ENCODE results near the gene GAN.

The GAN gene

GRCh38 chr16:81394416-81394815 lies 79.7 kb downstream of the GAN start:
- POLR2A ChIA-PET, result interaction anchor here (1.1 kb wide), 1 partner anchor 350 kb away, joined by 3 read pairs; no protein-coding TSS in a partner anchor

GRCh38 chr16:81394966-81395655 lies 80.3 kb downstream of the GAN start:
- H3K36me3 ChIP-seq (ENCODE audit: control insufficient read depth in 2 of 2, insufficient read depth in 1 of 2, low read length in 2 of 2), result peaks cover 0 to 13% of the 10 kb centered on the region in 2 experiments; a peak in 1 of 3 replicates
- POLR2A ChIA-PET, result interaction anchor here (1.1 kb wide), 1 partner anchor 349 kb away, joined by 3 read pairs; no protein-coding TSS in a partner anchor
- CTCF ChIA-PET, result interaction anchor here (1.0 to 1.1 kb wide), 2 partner anchors 8 to 10 kb away, joined by 3 read pairs; no protein-coding TSS in a partner anchor
- H3K4me3 ChIP-seq (ENCODE audit: low read depth, low read length), result no peak overlapping the region
- no peak overlapping the region for H3K27ac ChIP-seq (ENCODE audit: extremely low read depth, low read depth, low read length)
- TF ChIP-seq ZNF157 (tag by site-specific recombination; IDR thresholded peaks at IDR 0.05) (no peak), ZFP37 (tag by site-specific recombination; IDR thresholded peaks at IDR 0.05) (no peak), ZNF837 (tag by site-specific recombination; IDR thresholded peaks at IDR 0.05) (no peak), ZNF621 (tag by site-specific recombination; IDR thresholded peaks at IDR 0.05) (no peak), ZBTB21 (tag by site-specific recombination; IDR thresholded peaks at IDR 0.05) (no peak), ZBTB7A (tag by site-specific recombination; IDR thresholded peaks at IDR 0.05; ENCODE audit: low read depth) (no peak), ZNF544 (tag by site-specific recombination; IDR thresholded peaks at IDR 0.05) (no peak), ZXDB (tag by site-specific recombination; IDR thresholded peaks at IDR 0.05) (no peak), KLF16 (tag by site-specific recombination; IDR thresholded peaks at IDR 0.05) (no peak), ZNF580 (tag by site-specific recombination; IDR thresholded peaks at IDR 0.05) (no peak), PRDM4 (tag by site-specific recombination; IDR thresholded peaks at IDR 0.05) (no peak), MYNN (tag by site-specific recombination; IDR thresholded peaks at IDR 0.05; ENCODE audit: borderline replicate concordance) (no peak), ZNF148 (tag by site-specific recombination; IDR thresholded peaks at IDR 0.05; ENCODE audit: borderline replicate concordance) (no peak), ZBTB8A (tag by site-specific recombination; IDR thresholded peaks at IDR 0.05) (no peak), ZNF37A (tag by site-specific recombination; IDR thresholded peaks at IDR 0.05) (no peak), KLF7 (tag by site-specific recombination; IDR thresholded peaks at IDR 0.05; ENCODE audit: borderline replicate concordance) (no peak)
- H3K9me3 ChIP-seq (ENCODE audit: control insufficient read depth, insufficient read depth, low read depth, low read length), result no peaks in the 10 kb centered on the region
- H3K4me1 ChIP-seq (ENCODE audit: control insufficient read depth, insufficient read depth, low read length), result no peaks in the 10 kb centered on the region

More at GRCh38 chr16:81394416-81394815, 79.7 kb downstream of the GAN start:
- no peak for TF ChIP-seq SCRT1 (tag by site-specific recombination; IDR thresholded peaks at IDR 0.05; ENCODE audit: borderline replicate concordance)
- no peak for TF ChIP-seq BCL6B (tag by site-specific recombination; IDR thresholded peaks at IDR 0.05)
- no peak for TF ChIP-seq MYNN (tag by site-specific recombination; IDR thresholded peaks at IDR 0.05; ENCODE audit: borderline replicate concordance)
- no peaks in the 10 kb centered on the region for H3K9me3 ChIP-seq (ENCODE audit: control insufficient read depth, insufficient read depth, low read depth, low read length)
- CTCF ChIA-PET, result interaction anchor here (1.0 to 1.1 kb wide), 2 partner anchors 8 to 9 kb away, joined by 3 read pairs; no protein-coding TSS in a partner anchor
- H3K4me3 ChIP-seq (ENCODE audit: low read depth, low read length), result no peak overlapping the region
- H3K4me1 ChIP-seq (ENCODE audit: control insufficient read depth, insufficient read depth, low read length), result no peaks in the 10 kb centered on the region
- no peak overlapping the region for H3K27ac ChIP-seq (ENCODE audit: extremely low read depth, low read depth, low read length)
- peaks cover 0 to 15% of the 10 kb centered on the region in 2 experiments; a peak in 1 of 3 replicates for H3K36me3 ChIP-seq (ENCODE audit: control insufficient read depth in 2 of 2, insufficient read depth in 1 of 2, low read length in 2 of 2)
